Transverse colon (tissue), 4 donors: Measurements from ENCODE around the gene TMEM229B. TPM values are rescaled to one million over a fixed set of nuclear protein-coding genes. Genes with fewer than 3 reads are reported as not detected.

ENCODE experiments used
- DNase-seq: peaks from one replicate; pipeline ENCODE4 v3.0.0-alpha.2; 2019
- H3K27ac ChIP-seq, 4 donors: fragments of 200-600 bp; sonication (generic); 2 replicates each; pipeline ENCODE4 v1.5.1; 2016 to 2018; ENCODE audit warnings: inconsistent platforms in 4 of 4
- H3K27me3 ChIP-seq: fragments of 200-600 bp; sonication (generic); 2 replicates; pipeline ENCODE4 v1.5.1; 2017; ENCODE audit warnings: inconsistent platforms
- H3K36me3 ChIP-seq, 4 donors: fragments of 200-600 bp; sonication (generic); 2 replicates each; pipeline ENCODE4 v1.5.1; 2017 to 2019; ENCODE audit warnings: inconsistent platforms in 4 of 4
- H3K4me1 ChIP-seq, 4 donors: fragments of 200-600 bp; sonication (generic); 2 replicates each; pipeline ENCODE4 v1.5.1; 2017 to 2020; ENCODE audit warnings: inconsistent platforms in 4 of 4
- H3K4me3 ChIP-seq, 4 donors: fragments of 200-600 bp; sonication (generic); 1 replicate in 1 of 4; 2 replicates in 3 of 4; pipeline versions ENCODE4 v1.5.1 to v1.6.1; 2017 to 2019; ENCODE audit warnings: inconsistent platforms in 4 of 4
- H3K9me3 ChIP-seq, 2 donors: fragments of 200-600 bp; sonication (generic); 2 replicates each; pipeline ENCODE4 v1.5.1; 2017 to 2019; ENCODE audit warnings: inconsistent platforms in 2 of 2
- CTCF ChIP-seq, 5 experiments: fragments of 200-600 bp in 3 of 5; fragments of 450-650 bp in 2 of 5; sonication (generic) in 3 of 5; IDR thresholded peaks; 1 replicate in 2 of 5; 2 replicates in 3 of 5; pipeline ENCODE4 v1.5.1; 2016 to 2017; ENCODE audit warnings: antibody characterized with exemption in 5 of 5, inconsistent platforms in 3 of 5, mild to moderate bottlenecking in 2 of 5, moderate library complexity in 1 of 5
- EP300 ChIP-seq: sonication (generic); formaldehyde crosslinking; IDR thresholded peaks from one replicate; pipeline ENCODE4 v1.6.1; 2017; ENCODE audit warnings: antibody characterized with exemption, low read depth
- POLR2A ChIP-seq: fragments of 450-650 bp; IDR thresholded peaks from one replicate; pipeline ENCODE4 v1.6.1; 2016; ENCODE audit warnings: antibody characterized with exemption, mild to moderate bottlenecking, moderate library complexity
- POLR2AphosphoS5 ChIP-seq, 3 donors: sonication (generic); formaldehyde crosslinking; IDR thresholded peaks; one replicate each; pipeline ENCODE4 v1.6.1; 2016; ENCODE audit warnings: antibody characterized with exemption in 3 of 3
- WGBS, 2 donors: methylation state at CpG; one replicate each; pipeline ENCODE4 v1.1.5; 2018; ENCODE audit warnings: low coverage in 1 of 2; 5-methylcytosine and 5-hydroxymethylcytosine counted together
- in situ Hi-C, 4 donors: fragments of 200-750 bp; cut with MboI; loops; one replicate each; pipeline versions ENCODE4 v1.15.0 to v1.15.1; 2017; ENCODE audit warnings: low sequenced_read_pairs in 3 of 4, low pct_ligation_motif_present in 1 of 4, low pct_unique_long_range_greater_than_20kb in 1 of 4
- intact Hi-C: fragments of 100-400 bp; cut with DNase I; formaldehyde crosslinking; loops from one replicate; pipeline ENCODE4 v1.15.1; 2023; ENCODE audit warnings: low total_unique reads
- total RNA-seq, 4 donors: library from RNA; depleted of rRNA; stranded (reverse); fragments of >200 nt; gene quantifications; one replicate each; pipeline ENCODE4 v1.1.0, GENCODE V29; 2016

TMEM229B gene
- total RNA-seq, 4 donors from 2014 or later, result 3.7 to 13.5 (median 7.4) TPM

GRCh38 chr14:67425608-67426007 is 62.9 kb downstream of the TMEM229B start:
- H3K9me3 ChIP-seq, result no peaks in the 10 kb centered on the region
- in situ Hi-C loops (loop anchor here in 2 of 4 donors (10.0 to 25.0 kb wide), 3 partner anchors 137 to 287 kb away; partner anchors contain the start of gene RDH12 (in 1 of the 2)), intact Hi-C loops (loop anchor here (5.0 kb wide), 1 partner anchor 147 kb away; no protein-coding TSS in a partner anchor)
- no peak for DNase-seq
- H3K4me1 ChIP-seq, result peaks cover 5 to 15% (median 12%) of the 10 kb centered on the region in 4 donors
- no peak overlapping the region for H3K4me3 ChIP-seq
- 69 to 83% methylated on average over 2 to 4 of the region's 4 CpGs for WGBS, 2 donors
- peaks cover 12% of the 10 kb centered on the region for H3K27me3 ChIP-seq
- H3K27ac ChIP-seq, result no peak overlapping the region
- TF ChIP-seq EP300, result no peak
- no peak for TF ChIP-seq POLR2AphosphoS5 (IDR thresholded peaks at IDR 0.05)
- TF ChIP-seq POLR2A, result no peak
- TF ChIP-seq CTCF (IDR thresholded peaks at IDR 0.05), result no peak
- H3K36me3 ChIP-seq, result no peaks in the 10 kb centered on the region

- H3K27me3 ChIP-seq, result peaks cover 12% of the 10 kb centered on the region
- no peak overlapping the region for H3K27ac ChIP-seq
- peaks cover 5 to 15% (median 13%) of the 10 kb centered on the region in 4 donors for H3K4me1 ChIP-seq
- intact Hi-C loops, result no loop called here
- H3K4me3 ChIP-seq, result no peak overlapping the region
- no peaks in the 10 kb centered on the region for H3K36me3 ChIP-seq
- in situ Hi-C loops, result loop anchor here in 2 of 4 donors (5.0 to 10.0 kb wide), 2 partner anchors 140 to 148 kb away; no protein-coding TSS in a partner anchor
- no peak for DNase-seq
- 41 to 68% methylated on average over 2 to 3 of the region's 3 CpGs for WGBS, 2 donors
- no peaks in the 10 kb centered on the region for H3K9me3 ChIP-seq
- no peak for TF ChIP-seq CTCF (IDR thresholded peaks at IDR 0.05)
- no peak for TF ChIP-seq POLR2AphosphoS5 (IDR thresholded peaks at IDR 0.05)
- TF ChIP-seq POLR2A, result no peak
- TF ChIP-seq EP300, result no peak
Measured at GRCh38 chr14:67424539-67424938, 64.0 kb downstream of the TMEM229B start.

GRCh38 chr14:67423424-67423823 is 65.1 kb downstream of the TMEM229B start:
- intact Hi-C loops, result no loop called here
- DNase-seq, result no peak
- peaks cover 2 to 16% (median 14%) of the 10 kb centered on the region in 4 donors for H3K4me1 ChIP-seq
- no peak overlapping the region for H3K4me3 ChIP-seq
- no peak overlapping the region for H3K27ac ChIP-seq
- H3K36me3 ChIP-seq, result no peaks in the 10 kb centered on the region
- 63 to 71% methylated on average over 2 of the region's 2 CpGs for WGBS, 2 donors
- TF ChIP-seq POLR2AphosphoS5 (IDR thresholded peaks at IDR 0.05), result no peak
- no peak for TF ChIP-seq CTCF (IDR thresholded peaks at IDR 0.05)
- TF ChIP-seq POLR2A, result no peak
- TF ChIP-seq EP300, result no peak
- H3K27me3 ChIP-seq, result peaks cover 12% of the 10 kb centered on the region
- in situ Hi-C loops, result loop anchor here in 2 of 4 donors (5.0 to 10.0 kb wide), 2 partner anchors 141 to 149 kb away; no protein-coding TSS in a partner anchor
- H3K9me3 ChIP-seq, result no peaks in the 10 kb centered on the region

- H3K27ac ChIP-seq, result no peak overlapping the region
- intact Hi-C loops (no loop called here), in situ Hi-C loops (loop anchor here in 2 of 4 donors (5.0 to 10.0 kb wide), 2 partner anchors 143 to 151 kb away; no protein-coding TSS in a partner anchor)
- no peak overlapping the region for H3K4me3 ChIP-seq
- DNase-seq, result no peak
- no peaks in the 10 kb centered on the region for H3K36me3 ChIP-seq
- H3K9me3 ChIP-seq, result no peaks in the 10 kb centered on the region
- TF ChIP-seq CTCF (IDR thresholded peaks at IDR 0.05) (no peak), POLR2AphosphoS5 (IDR thresholded peaks at IDR 0.05) (no peak), EP300 (no peak), POLR2A (no peak)
- 86 to 95% methylated on average over 2 to 11 of the region's 11 CpGs for WGBS, 2 donors
- peaks cover 12% of the 10 kb centered on the region for H3K27me3 ChIP-seq
- peaks cover 0 to 10% (median 7%) of the 10 kb centered on the region in 4 donors for H3K4me1 ChIP-seq
Measured at GRCh38 chr14:67421356-67422224, 66.9 kb downstream of the TMEM229B start.
